Measurements from ENCODE around the gene SPG11. TPM values are rescaled to one million over a fixed set of nuclear protein-coding genes. Genes with fewer than 3 reads are reported as not detected.
"Not testable (repeated sequence)": the region's sequence is repeated elsewhere in the genome, so short reads cannot be mapped to it uniquely, and the experiment has no call there.

Gene SPG11
- total RNA-seq, 1 donor from 2014 or later = 49.2 TPM

- DNase-seq (ENCODE audit: low spot score) = peak; percentile 98
- intact Hi-C loops (cut with DNase I) = loop anchor here (5.0 kb wide), 2 partner anchors 110 to 190 kb away; partner anchors contain the start of gene CTDSPL2
Measured at GRCh38 chr15:44536962-44537734, 126.3 kb downstream of the SPG11 start, which contains the start of gene EIF3J. EIF3J (plus strand) TSS chr15:44537147; CDS start chr15:44537195, 48 bp downstream.

- peak; percentile 94 for DNase-seq (ENCODE audit: low spot score)
- intact Hi-C loops (cut with DNase I) = loop anchor here (5.0 kb wide), 2 partner anchors 109 to 191 kb away; partner anchors contain the start of gene CTDSPL2
Measured at GRCh38 chr15:44536302-44536961, 127.0 kb downstream of the SPG11 start.

GRCh38 chr15:44535523-44536301, 127.8 kb downstream of the SPG11 start:
- intact Hi-C loops (cut with DNase I) = loop anchor here (5.0 kb wide), 2 partner anchors 108 to 192 kb away; partner anchors contain the start of gene CTDSPL2
- DNase-seq (ENCODE audit: low spot score) = no peak

GRCh38 chr15:44535092-44535491, 128.4 kb downstream of the SPG11 start:
- intact Hi-C loops (cut with DNase I) = loop anchor here (5.0 kb wide), 2 partner anchors 108 to 192 kb away; partner anchors contain the start of gene CTDSPL2
- DNase-seq (ENCODE audit: low spot score) = no peak

DNA sequence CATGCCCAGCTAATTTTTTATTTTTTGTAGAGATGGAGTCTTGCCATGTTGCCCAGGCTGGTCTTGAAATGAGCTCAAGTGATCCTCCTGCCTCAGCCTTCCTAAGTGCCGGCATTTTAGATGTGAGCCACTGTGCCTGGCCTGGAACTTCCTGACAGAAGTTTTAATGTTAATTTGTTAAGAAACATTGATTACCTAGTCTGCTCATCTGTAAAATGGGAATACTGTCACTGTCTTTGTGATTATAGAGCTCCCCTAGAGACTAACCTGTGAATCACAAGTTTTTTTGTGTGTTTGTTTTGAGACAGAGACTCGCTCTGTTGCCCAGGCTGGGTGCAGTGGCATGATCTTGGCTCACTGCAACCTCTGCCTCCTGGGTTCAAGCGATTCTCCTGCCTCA, 130.8 kb downstream of the SPG11 start:
- intact Hi-C loops (cut with DNase I) = no loop called here
- DNase-seq (ENCODE audit: low spot score) = no peak

GRCh38 chr15:44532275-44532674, 131.2 kb downstream of the SPG11 start:
- DNase-seq (ENCODE audit: low spot score); intact Hi-C loops (cut with DNase I): not testable (repeated sequence)

DNA sequence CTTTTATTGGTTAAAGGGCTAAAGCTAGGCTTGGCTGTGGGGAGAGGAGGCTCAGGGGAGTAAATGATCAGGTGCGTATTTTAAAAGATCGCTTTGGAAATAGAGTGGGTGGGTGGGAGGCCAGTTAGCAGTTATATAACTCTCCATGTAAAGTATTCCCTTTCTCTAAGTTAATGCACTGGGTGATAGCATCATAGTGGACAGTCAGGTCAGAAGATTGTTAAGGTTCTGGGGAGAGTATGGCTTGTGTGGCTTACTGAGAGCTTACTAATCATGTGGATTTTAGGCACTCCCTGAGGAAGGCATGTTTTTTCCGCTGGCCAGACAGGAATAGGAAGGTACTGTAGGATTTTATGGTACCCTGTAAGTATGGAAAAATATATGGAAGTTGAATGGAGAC, 132.8 kb downstream of the SPG11 start:
- no peak for DNase-seq (ENCODE audit: low spot score)
- intact Hi-C loops (cut with DNase I) = no loop called here

GRCh38 chr15:44529864-44530604, 133.4 kb downstream of the SPG11 start:
- intact Hi-C loops (cut with DNase I) = no loop called here
- DNase-seq (ENCODE audit: low spot score) = no peak

DNA sequence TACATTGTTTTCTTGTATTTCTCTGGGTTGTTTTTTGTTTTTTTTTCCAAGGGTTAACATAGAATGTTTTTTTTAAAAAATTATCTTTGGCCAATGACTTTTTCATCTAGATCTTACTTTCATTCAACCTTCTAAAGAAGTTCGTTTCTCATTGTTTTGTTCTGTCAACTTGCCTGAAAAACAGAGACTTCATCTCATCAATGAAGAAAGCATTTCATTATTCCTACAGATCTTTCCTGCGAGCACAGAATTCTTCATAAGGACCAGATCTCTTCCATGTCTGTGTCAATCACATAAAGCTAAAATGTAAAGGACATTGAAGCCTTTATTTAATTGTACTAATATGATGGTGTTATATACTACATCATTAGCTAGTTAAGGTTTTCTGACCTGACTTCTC, 136.2 kb downstream of the SPG11 start:
- no peak for DNase-seq (ENCODE audit: low spot score)
- intact Hi-C loops (cut with DNase I) = no loop called here

DNA sequence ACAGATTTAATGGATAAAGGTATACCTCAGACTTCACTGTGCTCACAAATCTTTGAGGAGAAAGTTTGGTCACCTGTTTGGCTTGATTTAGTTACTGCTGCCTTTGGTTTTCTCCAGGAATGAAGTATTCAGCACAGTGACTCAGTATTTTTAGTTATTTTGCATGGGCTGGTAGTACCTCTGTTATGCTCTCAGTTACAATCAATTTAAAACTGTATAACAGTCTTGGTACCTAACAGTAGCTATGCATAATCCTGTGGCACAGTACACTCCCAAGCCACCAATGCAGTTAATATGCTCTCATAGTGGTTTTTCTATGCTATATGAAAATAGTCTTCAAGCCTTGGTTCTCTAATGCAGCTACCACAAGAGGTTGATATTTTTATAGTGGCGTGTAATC, 138.4 kb downstream of the SPG11 start:
- no peak for DNase-seq (ENCODE audit: low spot score)
- intact Hi-C loops (cut with DNase I) = no loop called here

DNA sequence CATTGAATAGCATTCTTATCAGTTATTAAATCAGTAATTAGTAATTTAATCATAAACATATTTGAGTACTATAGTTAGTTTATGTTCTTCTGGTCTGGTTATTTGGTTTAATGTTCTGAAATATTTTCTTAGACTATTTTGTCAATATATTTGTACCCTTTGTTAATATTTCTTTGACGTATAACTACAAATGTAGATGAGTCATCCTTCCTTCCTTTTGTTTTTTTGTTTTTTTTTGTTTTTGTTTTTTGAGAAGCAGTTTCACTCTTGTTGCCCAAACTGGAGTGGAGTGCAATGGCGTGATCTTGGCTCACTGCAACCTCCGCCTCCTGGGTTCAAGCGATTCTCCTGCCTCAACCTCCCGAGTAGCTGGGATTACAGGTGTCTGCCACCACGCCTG, 143.9 kb downstream of the SPG11 start:
- DNase-seq (ENCODE audit: low spot score) = no peak

GRCh38 chr15:44516436-44516835, 147.0 kb downstream of the SPG11 start:
- DNase-seq (ENCODE audit: low spot score) = no peak
- intact Hi-C loops (cut with DNase I) = no loop called here

More for the DNA sequence above, 143.9 kb downstream of the SPG11 start:
- intact Hi-C loops (cut with DNase I) = no loop called here

Other genes starting within 250 kb of the SPG11 start
- 19.0 TPM for gene CTDSPL2, start 236.0 kb downstream of the SPG11 start, total RNA-seq
- 78.4 TPM for gene EIF3J, start 126.5 kb downstream of the SPG11 start, total RNA-seq
- 1.00 TPM for gene PATL2, start 47.7 kb upstream of the SPG11 start, total RNA-seq
- 904 TPM for gene B2M, start 47.9 kb upstream of the SPG11 start, total RNA-seq
- 70.7 TPM for gene TRIM69, start 72.9 kb upstream of the SPG11 start, total RNA-seq